ENCODE results near the gene SNAPC3. TPM values are rescaled to one million over a fixed set of nuclear protein-coding genes. Genes with fewer than 3 reads are reported as not detected.
A peak's percentile ranks its signal among the peaks of the same experiment; 100 is the strongest.

Gene SNAPC3
- total and polyA plus RNA-seq, 8 donors = 7.0 to 16.0 (median 8.8) TPM

GRCh38 chr9:15498246-15498995, 75.7 kb downstream of the SNAPC3 start:
- H3K27me3 ChIP-seq = no peaks in the 10 kb centered on the region
- ATAC-seq = no peak
- H3K27ac ChIP-seq = no peak overlapping the region
- intact Hi-C loops (cut with DNase I) = no loop called here
- DNase-seq = no peak
- TF ChIP-seq, protein P1, sequence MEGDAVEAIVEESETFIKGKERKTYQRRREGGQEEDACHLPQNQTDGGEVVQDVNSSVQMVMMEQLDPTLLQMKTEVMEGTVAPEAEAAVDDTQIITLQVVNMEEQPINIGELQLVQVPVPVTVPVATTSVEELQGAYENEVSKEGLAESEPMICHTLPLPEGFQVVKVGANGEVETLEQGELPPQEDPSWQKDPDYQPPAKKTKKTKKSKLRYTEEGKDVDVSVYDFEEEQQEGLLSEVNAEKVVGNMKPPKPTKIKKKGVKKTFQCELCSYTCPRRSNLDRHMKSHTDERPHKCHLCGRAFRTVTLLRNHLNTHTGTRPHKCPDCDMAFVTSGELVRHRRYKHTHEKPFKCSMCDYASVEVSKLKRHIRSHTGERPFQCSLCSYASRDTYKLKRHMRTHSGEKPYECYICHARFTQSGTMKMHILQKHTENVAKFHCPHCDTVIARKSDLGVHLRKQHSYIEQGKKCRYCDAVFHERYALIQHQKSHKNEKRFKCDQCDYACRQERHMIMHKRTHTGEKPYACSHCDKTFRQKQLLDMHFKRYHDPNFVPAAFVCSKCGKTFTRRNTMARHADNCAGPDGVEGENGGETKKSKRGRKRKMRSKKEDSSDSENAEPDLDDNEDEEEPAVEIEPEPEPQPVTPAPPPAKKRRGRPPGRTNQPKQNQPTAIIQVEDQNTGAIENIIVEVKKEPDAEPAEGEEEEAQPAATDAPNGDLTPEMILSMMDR (IDR thresholded peaks at IDR 0.05) = no peak
- H3K9me3 ChIP-seq = no peaks in the 10 kb centered on the region
- WGBS, 2 donors = 97% methylated on average over 13 of the region's 13 CpGs
- H3K4me1 ChIP-seq = no peaks in the 10 kb centered on the region
- no peak overlapping the region for H3K4me3 ChIP-seq
- H3K36me3 ChIP-seq = no peaks in the 10 kb centered on the region
- FAIRE-seq = no peak

- 67 to 77% methylated on average over 2 of the region's 2 CpGs for WGBS, 2 donors
- DNase-seq = no peak
- ATAC-seq = no peak
- Histone ChIP-seq H3K27me3 (no peaks in the 10 kb centered on the region), H3K4me3 (no peak overlapping the region), H3K27ac (no peak overlapping the region), H3K4me1 (no peaks in the 10 kb centered on the region), H3K9me3 (no peaks in the 10 kb centered on the region), H3K36me3 (no peaks in the 10 kb centered on the region)
- TF ChIP-seq, protein P1 (IDR thresholded peaks at IDR 0.05) = no peak
- intact Hi-C loops (cut with DNase I) = no loop called here
- FAIRE-seq = no peak
Measured at GRCh38 chr9:15499139-15499538, 76.5 kb downstream of the SNAPC3 start.

GRCh38 chr9:15501179-15501578, 78.5 kb downstream of the SNAPC3 start:
- no peak overlapping the region for H3K4me3 ChIP-seq
- no peaks in the 10 kb centered on the region for H3K36me3 ChIP-seq
- FAIRE-seq (no peak), DNase-seq (no peak), ATAC-seq (peak in 2 of 4 donors; percentile 40 to 66)
- no peaks in the 10 kb centered on the region for H3K27me3 ChIP-seq
- 35 to 38% methylated on average over 6 of the region's 6 CpGs for WGBS, 2 donors
- TF ChIP-seq, protein P1 (IDR thresholded peaks at IDR 0.05) = no peak
- no peaks in the 10 kb centered on the region for H3K4me1 ChIP-seq
- H3K27ac ChIP-seq = no peak overlapping the region
- intact Hi-C loops (cut with DNase I) = no loop called here
- no peaks in the 10 kb centered on the region for H3K9me3 ChIP-seq

DNA sequence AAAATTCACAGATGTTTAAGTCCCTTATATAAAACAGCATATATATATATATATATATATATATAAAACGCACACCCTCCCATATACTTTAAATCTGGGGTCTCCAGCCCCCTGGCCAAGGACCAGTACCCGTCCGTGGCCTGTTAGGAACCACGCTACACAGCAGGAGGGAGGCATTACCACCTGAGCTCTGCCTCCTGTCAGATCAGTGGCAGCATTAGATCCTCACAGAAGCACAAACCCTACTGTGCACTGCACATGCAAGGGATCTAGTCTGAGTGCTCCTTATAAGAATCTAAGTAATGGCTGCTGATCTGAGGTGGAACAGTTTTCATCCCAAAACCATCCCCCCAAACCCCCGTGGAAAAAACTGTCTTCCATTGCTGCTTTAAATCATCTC, 79.1 kb downstream of the SNAPC3 start:
- TF ChIP-seq, protein P1 (IDR thresholded peaks at IDR 0.05) = no peak
- Histone ChIP-seq H3K36me3 (no peaks in the 10 kb centered on the region), H3K9me3 (no peaks in the 10 kb centered on the region), H3K27me3 (no peaks in the 10 kb centered on the region), H3K27ac (no peak overlapping the region), H3K4me1 (no peaks in the 10 kb centered on the region), H3K4me3 (no peak overlapping the region)
- no peak for FAIRE-seq
- DNase-seq = no peak
- no peak for ATAC-seq
- 87 to 92% methylated on average over 5 of the region's 5 CpGs for WGBS, 2 donors
- intact Hi-C loops (cut with DNase I) = no loop called here

DNA sequence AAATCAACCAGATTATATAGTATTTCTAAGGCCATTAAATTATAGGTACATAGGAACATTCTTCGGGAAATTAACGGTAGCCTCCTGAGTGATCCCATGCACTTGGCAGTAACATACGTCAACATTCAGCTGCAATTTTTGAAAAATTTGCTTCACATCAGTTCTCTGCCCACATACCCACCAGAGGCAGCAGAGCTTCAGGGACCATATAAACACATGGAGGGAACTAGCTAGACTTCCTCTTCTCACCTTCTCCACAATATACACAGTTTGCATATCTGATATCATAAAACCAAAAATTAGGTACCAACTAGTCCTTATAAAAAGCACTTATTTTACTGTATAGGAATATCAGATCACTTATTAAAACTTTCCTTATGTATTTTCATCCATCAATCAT, 83.2 kb downstream of the SNAPC3 start:
- no peak for ATAC-seq
- H3K4me3 ChIP-seq = no peak overlapping the region
- intact Hi-C loops (cut with DNase I) = no loop called here
- H3K27me3 ChIP-seq = no peaks in the 10 kb centered on the region
- DNase-seq = no peak
- no peaks in the 10 kb centered on the region for H3K9me3 ChIP-seq
- WGBS, 2 donors = 93 to 94% methylated on average over 3 of the region's 3 CpGs
- no peak overlapping the region for H3K27ac ChIP-seq
- H3K4me1 ChIP-seq = peaks cover 0 to 5% (median 0%) of the 10 kb centered on the region in 3 donors
- H3K36me3 ChIP-seq = no peaks in the 10 kb centered on the region
- FAIRE-seq = no peak
- TF ChIP-seq, protein P1 (IDR thresholded peaks at IDR 0.05) = no peak
